ENCODE data around the gene CCDC3. TPM values are rescaled to one million over a fixed set of nuclear protein-coding genes. Genes with fewer than 3 reads are reported as not detected.

The CCDC3 gene
- total RNA-seq, 6 experiments from 2014 or later = 3.6 to 10.2 (median 5.8) TPM

DNA sequence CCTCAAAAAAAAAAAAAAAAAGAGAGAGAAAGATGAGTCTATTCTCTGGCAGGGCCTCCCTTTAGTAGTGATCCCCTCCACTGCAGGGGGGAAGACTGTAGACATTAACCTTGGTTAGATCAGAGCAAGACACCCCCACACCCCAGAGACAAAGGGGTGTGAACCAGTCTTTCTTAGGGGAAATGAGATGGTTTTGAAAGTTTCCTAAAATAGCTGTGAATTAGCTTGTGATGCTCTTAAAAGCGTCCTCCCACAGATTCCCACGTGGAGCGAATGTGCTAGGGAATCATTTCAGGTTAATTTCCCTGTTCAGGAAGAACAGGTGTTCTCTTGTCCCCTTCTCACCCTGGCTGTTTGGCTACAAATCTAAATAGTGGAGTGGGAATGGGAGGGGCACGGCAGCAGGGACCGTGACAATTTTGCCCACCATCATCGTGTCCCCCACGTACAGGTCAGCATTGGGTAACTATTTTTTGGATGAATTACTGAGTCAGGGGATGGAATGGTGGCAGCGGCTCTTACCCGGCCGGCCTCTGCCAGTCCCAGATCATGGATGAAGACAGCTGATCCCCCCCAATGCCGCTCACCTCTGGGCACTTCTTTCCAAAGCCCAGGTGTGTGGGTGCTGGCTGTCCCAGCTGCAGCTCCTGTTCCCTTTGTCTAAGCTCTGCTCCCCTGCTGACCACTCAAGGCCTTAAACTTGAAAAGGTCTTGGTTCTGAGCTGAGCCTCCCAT, 152.9 kb downstream of the CCDC3 start:
- H3K27ac ChIP-seq = no peak overlapping the region
- TF ChIP-seq, protein P1, sequence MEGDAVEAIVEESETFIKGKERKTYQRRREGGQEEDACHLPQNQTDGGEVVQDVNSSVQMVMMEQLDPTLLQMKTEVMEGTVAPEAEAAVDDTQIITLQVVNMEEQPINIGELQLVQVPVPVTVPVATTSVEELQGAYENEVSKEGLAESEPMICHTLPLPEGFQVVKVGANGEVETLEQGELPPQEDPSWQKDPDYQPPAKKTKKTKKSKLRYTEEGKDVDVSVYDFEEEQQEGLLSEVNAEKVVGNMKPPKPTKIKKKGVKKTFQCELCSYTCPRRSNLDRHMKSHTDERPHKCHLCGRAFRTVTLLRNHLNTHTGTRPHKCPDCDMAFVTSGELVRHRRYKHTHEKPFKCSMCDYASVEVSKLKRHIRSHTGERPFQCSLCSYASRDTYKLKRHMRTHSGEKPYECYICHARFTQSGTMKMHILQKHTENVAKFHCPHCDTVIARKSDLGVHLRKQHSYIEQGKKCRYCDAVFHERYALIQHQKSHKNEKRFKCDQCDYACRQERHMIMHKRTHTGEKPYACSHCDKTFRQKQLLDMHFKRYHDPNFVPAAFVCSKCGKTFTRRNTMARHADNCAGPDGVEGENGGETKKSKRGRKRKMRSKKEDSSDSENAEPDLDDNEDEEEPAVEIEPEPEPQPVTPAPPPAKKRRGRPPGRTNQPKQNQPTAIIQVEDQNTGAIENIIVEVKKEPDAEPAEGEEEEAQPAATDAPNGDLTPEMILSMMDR (IDR thresholded peaks at IDR 0.05) = no peak
- TF ChIP-seq POLR2A (IDR thresholded peaks at IDR 0.05) = no peak
- H3K36me3 ChIP-seq = no peaks in the 10 kb centered on the region
- ATAC-seq = no peak
- WGBS (ENCODE audit: insufficient coverage, low coverage, low lambda C conversion rate, missing lambda C conversion rate) = 76% methylated on average over 7 of the region's 11 CpGs
- no peaks in the 10 kb centered on the region for H3K4me1 ChIP-seq
- DNase-seq = no peak
- no peaks in the 10 kb centered on the region for H3K27me3 ChIP-seq
- no peaks in the 10 kb centered on the region for H3K9me3 ChIP-seq
- intact Hi-C loops (cut with DNase I) = no loop called here
- no peak overlapping the region for H3K4me3 ChIP-seq

DNA sequence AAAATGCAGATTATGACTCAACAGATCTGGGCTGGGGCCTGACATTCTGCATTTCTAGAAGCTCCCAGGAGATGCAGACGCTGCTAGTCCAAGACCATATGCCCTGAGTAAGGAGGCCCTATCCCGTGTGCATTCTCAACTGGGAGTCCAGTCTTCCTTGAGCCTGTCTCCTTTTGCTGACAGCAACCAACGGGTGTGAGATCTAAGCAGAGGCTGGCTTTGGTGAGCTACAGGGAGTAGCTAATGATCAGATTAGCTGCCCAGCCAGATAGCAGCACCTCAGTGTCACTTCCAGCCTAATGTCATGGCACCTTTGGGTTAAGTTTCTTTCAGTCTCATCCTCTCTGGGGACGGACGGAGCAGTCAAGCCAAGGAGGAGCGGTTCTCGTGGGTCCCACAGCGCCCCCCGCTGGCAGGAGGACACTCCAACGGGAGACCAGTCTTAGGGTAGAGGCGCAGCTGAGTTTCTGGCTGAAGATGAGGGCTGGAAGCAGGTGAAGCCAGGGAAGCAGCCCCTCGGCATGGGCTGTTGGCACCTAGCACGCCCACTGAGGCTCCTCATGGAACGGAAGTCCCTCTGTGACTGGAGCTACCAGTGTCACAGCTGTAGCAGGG, 154.0 kb downstream of the CCDC3 start:
- Histone ChIP-seq H3K4me3 (no peak overlapping the region), H3K36me3 (no peaks in the 10 kb centered on the region), H3K9me3 (no peaks in the 10 kb centered on the region), H3K27me3 (no peaks in the 10 kb centered on the region), H3K27ac (no peak overlapping the region), H3K4me1 (no peaks in the 10 kb centered on the region)
- WGBS (ENCODE audit: insufficient coverage, low coverage, low lambda C conversion rate, missing lambda C conversion rate) = 68% methylated on average over 7 of the region's 14 CpGs
- TF ChIP-seq POLR2A (IDR thresholded peaks at IDR 0.05) = no peak
- TF ChIP-seq, protein P1 (IDR thresholded peaks at IDR 0.05) = peak in 2 of 4 donors; percentile 5 to 11
- ATAC-seq (no peak), DNase-seq (no peak)
- intact Hi-C loops (cut with DNase I) = no loop called here

DNA sequence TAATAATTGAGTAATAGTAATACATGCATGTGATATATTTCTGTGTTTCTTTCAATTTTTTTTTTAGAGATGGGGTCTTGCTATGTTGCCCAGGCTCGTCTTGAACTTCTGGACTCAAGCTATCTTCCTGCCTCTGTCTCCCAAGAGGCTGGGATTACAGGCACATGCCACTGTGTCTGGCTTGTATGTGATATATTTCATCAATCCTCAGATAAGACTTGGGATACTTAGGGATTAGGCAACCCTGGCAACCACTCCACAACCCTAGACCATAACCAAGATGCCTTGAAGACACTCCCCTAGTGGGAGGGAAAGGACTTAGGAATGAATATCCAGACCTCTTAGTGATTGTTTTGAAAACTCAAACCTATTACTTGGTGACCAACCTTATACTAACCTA, 154.8 kb downstream of the CCDC3 start:
- no peaks in the 10 kb centered on the region for H3K27me3 ChIP-seq
- no peak overlapping the region for H3K4me3 ChIP-seq
- intact Hi-C loops (cut with DNase I) = no loop called here
- H3K36me3 ChIP-seq = no peaks in the 10 kb centered on the region
- no peak for TF ChIP-seq POLR2A (IDR thresholded peaks at IDR 0.05)
- TF ChIP-seq, protein P1 (IDR thresholded peaks at IDR 0.05) = no peak
- WGBS (ENCODE audit: insufficient coverage, low coverage, low lambda C conversion rate, missing lambda C conversion rate) = 0% methylated on average over 1 of the region's 1 CpG
- H3K4me1 ChIP-seq = peaks cover 0 to 4% (median 0%) of the 10 kb centered on the region in 4 donors
- ATAC-seq = no peak
- no peaks in the 10 kb centered on the region for H3K9me3 ChIP-seq
- no peak overlapping the region for H3K27ac ChIP-seq
- DNase-seq = no peak

Small RNAs within 50 kb of the gene (small RNA-seq; reads per million reads assigned to genes)
- 0 reads per million in 2 experiments for gene RNA5SP300

Other genes with a start within 250 kb of the CCDC3 start
- gene OPTN, start 98.5 kb upstream of the CCDC3 start, total RNA-seq = 10 to 100 TPM; 30.4 to 70.7 (median 36.9) TPM
- 1 to 10 TPM in 2 of 6 experiments, under 1 TPM in 3, not detected in 1; 0.05 to 6.4 (median 0.64) TPM for gene MCM10, start 159.8 kb upstream of the CCDC3 start, total RNA-seq
- not detected for gene UCMA, start 232.7 kb upstream of the CCDC3 start, total RNA-seq

Data from right lobe of liver (tissue), 6 donors.